Measurements from ENCODE around the gene SLC34A2.

DNA sequence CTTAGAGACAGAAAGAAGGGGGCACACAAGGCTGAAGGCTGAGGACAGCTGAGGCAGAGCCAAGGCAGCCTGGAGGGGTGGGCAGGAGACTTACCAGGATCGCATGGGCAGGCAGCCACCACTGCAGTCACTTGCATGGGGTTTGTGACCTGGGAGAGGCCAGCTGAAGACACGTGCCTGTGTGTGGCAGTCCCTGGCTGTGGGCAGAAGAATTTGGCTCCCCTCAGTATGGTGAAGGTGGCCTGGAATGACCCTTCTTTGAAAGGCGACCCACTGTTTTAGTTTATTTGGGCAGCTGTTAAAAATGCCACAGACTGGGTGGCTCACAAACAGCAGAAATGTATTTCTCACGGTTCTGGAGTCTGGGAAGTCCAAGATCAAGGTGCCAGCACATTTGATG lies 22.1 kb upstream of the SLC34A2 start:
- TF ChIP-seq RAD21 (conservative IDR thresholded peaks at IDR 0.05) = no peak
- TF ChIP-seq EP300 (conservative IDR thresholded peaks at IDR 0.05; ENCODE audit: poor library complexity, severe bottlenecking) = no peak
- no peak for TF ChIP-seq SMC3 (conservative IDR thresholded peaks at IDR 0.05; ENCODE audit: poor library complexity)
- no peak for TF ChIP-seq CTCF (IDR thresholded peaks at IDR 0.05; ENCODE audit: poor library complexity, severe bottlenecking)
- no peak for TF ChIP-seq TAF1 (IDR thresholded peaks at IDR 0.05; ENCODE audit: low read depth)
- no peak for TF ChIP-seq EZH2 (IDR thresholded peaks at IDR 0.05; ENCODE audit: borderline replicate concordance, insufficient read depth, low read length, poor library complexity, severe bottlenecking)
- TF ChIP-seq POLR2AphosphoS5 (IDR thresholded peaks at IDR 0.05) = no peak
